Mucosa of gallbladder (tissue), 1 donor: ENCODE data around the gene DPY30. TPM values are rescaled to one million over a fixed set of nuclear protein-coding genes. Genes with fewer than 3 reads are reported as not detected.

Source experiments
- total RNA-seq: library from RNA; stranded (reverse); gene quantifications from one replicate; pipeline ENCODE4 v1.2.1, GENCODE V29; 2021
- donor health status: DM: no; HTN: no; CAD: no.

DPY30 gene
- total RNA-seq, 1 donor from 2014 or later = 65.1 TPM

Other genes with a start within 250 kb of the DPY30 start
- 31.5 TPM for gene MEMO1, start 28.8 kb downstream of the DPY30 start, total RNA-seq
- 18.1 TPM for gene SPAST, start 23.8 kb upstream of the DPY30 start, total RNA-seq
- gene SLC30A6, start 126.1 kb upstream of the DPY30 start, total RNA-seq = 21.7 TPM
- gene NLRC4, start 225.1 kb upstream of the DPY30 start, total RNA-seq = 1.9 TPM
- gene YIPF4, start 238.1 kb upstream of the DPY30 start, total RNA-seq = 61.5 TPM